ENCODE data around the gene KIRREL3. TPM values are rescaled to one million over a fixed set of nuclear protein-coding genes. Genes with fewer than 3 reads are reported as not detected.

KIRREL3 gene
- total and polyA plus RNA-seq, 3 experiments from 2014 or later: not detected

DNA sequence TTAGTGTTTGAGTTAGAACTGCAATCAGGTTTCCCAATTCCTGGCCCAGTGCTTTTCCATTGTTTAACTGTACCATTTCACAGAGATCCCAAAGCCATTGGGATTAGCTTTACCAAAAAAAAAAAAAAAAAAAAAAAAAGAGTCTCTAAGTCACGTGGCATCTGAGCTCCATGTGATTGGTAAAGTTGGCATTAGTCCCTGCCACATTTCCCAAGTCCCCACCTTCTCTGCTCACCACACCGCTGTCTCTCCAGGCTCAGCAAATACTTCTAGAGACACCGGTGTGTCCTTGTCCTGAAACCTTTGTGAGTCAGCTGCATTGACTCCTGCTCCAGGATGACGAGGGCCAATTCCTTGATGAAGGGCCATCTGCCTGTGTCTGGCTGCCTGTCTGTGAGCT, 305.3 kb downstream of the KIRREL3 start:
- ChIA-PET POLR2A (no interaction called here), CTCF (no interaction called here)
- Mint-ChIP-seq H3K9me3 (no peaks in the 10 kb centered on the region), H3K36me3 (no peaks in the 10 kb centered on the region), H3K27me3 (peaks cover 0 to 7% of the 10 kb centered on the region in 2 donors), H3K4me1 (no peaks in the 10 kb centered on the region), H3K27ac (no peak overlapping the region), H3K4me3 (no peak overlapping the region)
- H3K27me3 ChIP-seq (ENCODE audit: insufficient read depth, low read length, poor library complexity, severe bottlenecking): no peaks in the 10 kb centered on the region
- no peaks in the 10 kb centered on the region for H3K36me3 ChIP-seq (ENCODE audit: insufficient read depth, low read length)
- no peaks in the 10 kb centered on the region for H3K4me1 ChIP-seq (ENCODE audit: insufficient read depth, low read length)
- DNase-seq: no peak
- no peak overlapping the region for H3K4me3 ChIP-seq (ENCODE audit: low read length)
- no peak overlapping the region for H3K27ac ChIP-seq (ENCODE audit: low read depth, low read length)
- no peaks in the 10 kb centered on the region for H3K9me3 ChIP-seq (ENCODE audit: low read length)

DNA sequence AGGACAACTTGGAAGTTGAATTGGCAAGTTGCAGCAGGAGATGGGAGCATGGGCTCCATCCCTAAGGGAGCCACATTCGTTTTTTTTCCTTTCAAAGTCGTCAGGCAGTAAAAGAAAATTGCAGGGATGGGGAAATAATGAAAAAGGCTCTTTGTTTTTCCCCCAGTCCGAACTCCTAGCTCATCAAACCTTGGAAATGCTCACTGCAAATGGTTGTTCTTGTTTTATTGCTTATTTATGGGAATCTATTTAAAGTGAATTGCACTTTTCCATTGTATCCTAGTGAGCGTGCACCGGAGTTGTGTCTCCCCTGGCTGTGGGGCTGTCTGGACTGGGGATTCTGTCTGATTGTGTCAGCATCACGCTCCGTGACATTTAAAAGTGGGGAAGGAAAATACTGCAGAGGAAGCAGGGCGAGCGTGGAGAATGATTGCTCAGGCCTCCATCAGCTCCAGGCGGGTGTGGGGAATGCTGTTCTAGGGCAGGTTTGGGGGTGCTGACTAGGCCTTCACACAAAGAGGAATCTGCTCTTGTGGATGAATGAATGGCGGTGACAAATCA, 306.4 kb downstream of the KIRREL3 start:
- Histone ChIP-seq H3K27ac (ENCODE audit: low read depth, low read length) (no peak overlapping the region), H3K36me3 (ENCODE audit: insufficient read depth, low read length) (no peaks in the 10 kb centered on the region), H3K27me3 (ENCODE audit: insufficient read depth, low read length, poor library complexity, severe bottlenecking) (no peaks in the 10 kb centered on the region), H3K4me3 (ENCODE audit: low read length) (no peak overlapping the region), H3K4me1 (ENCODE audit: insufficient read depth, low read length) (no peaks in the 10 kb centered on the region), H3K9me3 (ENCODE audit: low read length) (no peaks in the 10 kb centered on the region)
- Mint-ChIP-seq H3K27ac (no peak overlapping the region), H3K4me1 (no peaks in the 10 kb centered on the region), H3K4me3 (no peak overlapping the region), H3K36me3 (no peaks in the 10 kb centered on the region), H3K27me3 (peaks cover 0 to 7% of the 10 kb centered on the region in 2 donors), H3K9me3 (no peaks in the 10 kb centered on the region)
- POLR2A ChIA-PET: no interaction called here
- no peak for DNase-seq
- CTCF ChIA-PET: no interaction called here

DNA sequence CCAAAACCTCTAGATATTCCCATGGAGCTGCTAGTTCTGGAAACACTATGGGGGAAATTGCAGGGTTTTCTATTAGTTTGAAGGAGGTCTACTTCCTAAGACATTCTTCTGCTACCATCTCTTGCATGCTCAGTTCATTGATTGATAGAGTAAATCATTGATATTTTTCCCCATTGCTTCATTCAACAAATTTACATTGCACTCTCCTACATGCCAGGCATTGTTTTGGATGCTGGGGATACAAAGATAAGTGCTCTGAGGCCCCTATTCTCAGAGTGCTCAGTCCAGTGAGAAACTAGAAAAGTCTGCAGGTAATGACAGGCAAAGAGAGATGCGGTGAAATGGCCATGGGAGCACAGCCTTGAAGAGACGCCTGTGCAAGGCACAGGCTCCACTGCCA, 313.1 kb downstream of the KIRREL3 start:
- ChIA-PET CTCF (no interaction called here), POLR2A (no interaction called here)
- Mint-ChIP-seq H3K27me3 (peaks cover 3 to 7% of the 10 kb centered on the region in 2 donors), H3K36me3 (no peaks in the 10 kb centered on the region), H3K4me1 (no peaks in the 10 kb centered on the region), H3K9me3 (no peaks in the 10 kb centered on the region), H3K4me3 (peak overlapping the region in 1 of 7 donors; percentile 6), H3K27ac (no peak overlapping the region)
- Histone ChIP-seq H3K4me3 (ENCODE audit: low read length) (no peak overlapping the region), H3K4me1 (ENCODE audit: insufficient read depth, low read length) (no peaks in the 10 kb centered on the region), H3K27me3 (ENCODE audit: insufficient read depth, low read length, poor library complexity, severe bottlenecking) (no peaks in the 10 kb centered on the region), H3K27ac (ENCODE audit: low read depth, low read length) (no peak overlapping the region), H3K36me3 (ENCODE audit: insufficient read depth, low read length) (no peaks in the 10 kb centered on the region), H3K9me3 (ENCODE audit: low read length) (no peaks in the 10 kb centered on the region)
- no peak for DNase-seq

DNA sequence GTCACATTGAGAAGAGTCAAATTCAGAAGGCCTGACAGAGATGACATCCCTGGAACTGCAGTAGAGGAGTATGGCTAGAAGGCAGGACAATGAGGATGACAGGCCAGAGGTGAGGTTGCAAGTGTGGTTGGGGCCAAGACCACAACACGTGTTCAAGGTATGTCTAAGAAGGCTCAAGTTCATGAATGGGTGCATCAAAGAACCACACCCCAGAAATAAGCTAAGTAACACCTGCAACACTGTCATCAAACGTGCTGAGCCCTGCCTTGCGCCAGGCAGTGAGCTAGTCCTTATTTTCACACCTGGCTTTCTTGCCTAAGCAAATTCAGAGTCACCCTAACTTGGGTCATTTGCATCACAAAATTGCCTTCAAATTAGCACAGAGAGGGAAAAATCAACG, 313.6 kb downstream of the KIRREL3 start:
- H3K4me3 Mint-ChIP-seq: no peak overlapping the region
- Histone ChIP-seq H3K4me1 (ENCODE audit: insufficient read depth, low read length) (no peaks in the 10 kb centered on the region), H3K9me3 (ENCODE audit: low read length) (no peaks in the 10 kb centered on the region), H3K27ac (ENCODE audit: low read depth, low read length) (no peak overlapping the region), H3K36me3 (ENCODE audit: insufficient read depth, low read length) (no peaks in the 10 kb centered on the region), H3K4me3 (ENCODE audit: low read length) (no peak overlapping the region), H3K27me3 (ENCODE audit: insufficient read depth, low read length, poor library complexity, severe bottlenecking) (no peaks in the 10 kb centered on the region)
- H3K36me3 Mint-ChIP-seq: no peaks in the 10 kb centered on the region
- H3K4me1 Mint-ChIP-seq: no peaks in the 10 kb centered on the region
- no peaks in the 10 kb centered on the region for H3K9me3 Mint-ChIP-seq
- no peak overlapping the region for H3K27ac Mint-ChIP-seq
- POLR2A ChIA-PET: no interaction called here
- CTCF ChIA-PET: no interaction called here
- DNase-seq: no peak
- H3K27me3 Mint-ChIP-seq: peaks cover 3 to 7% of the 10 kb centered on the region in 2 donors

DNA sequence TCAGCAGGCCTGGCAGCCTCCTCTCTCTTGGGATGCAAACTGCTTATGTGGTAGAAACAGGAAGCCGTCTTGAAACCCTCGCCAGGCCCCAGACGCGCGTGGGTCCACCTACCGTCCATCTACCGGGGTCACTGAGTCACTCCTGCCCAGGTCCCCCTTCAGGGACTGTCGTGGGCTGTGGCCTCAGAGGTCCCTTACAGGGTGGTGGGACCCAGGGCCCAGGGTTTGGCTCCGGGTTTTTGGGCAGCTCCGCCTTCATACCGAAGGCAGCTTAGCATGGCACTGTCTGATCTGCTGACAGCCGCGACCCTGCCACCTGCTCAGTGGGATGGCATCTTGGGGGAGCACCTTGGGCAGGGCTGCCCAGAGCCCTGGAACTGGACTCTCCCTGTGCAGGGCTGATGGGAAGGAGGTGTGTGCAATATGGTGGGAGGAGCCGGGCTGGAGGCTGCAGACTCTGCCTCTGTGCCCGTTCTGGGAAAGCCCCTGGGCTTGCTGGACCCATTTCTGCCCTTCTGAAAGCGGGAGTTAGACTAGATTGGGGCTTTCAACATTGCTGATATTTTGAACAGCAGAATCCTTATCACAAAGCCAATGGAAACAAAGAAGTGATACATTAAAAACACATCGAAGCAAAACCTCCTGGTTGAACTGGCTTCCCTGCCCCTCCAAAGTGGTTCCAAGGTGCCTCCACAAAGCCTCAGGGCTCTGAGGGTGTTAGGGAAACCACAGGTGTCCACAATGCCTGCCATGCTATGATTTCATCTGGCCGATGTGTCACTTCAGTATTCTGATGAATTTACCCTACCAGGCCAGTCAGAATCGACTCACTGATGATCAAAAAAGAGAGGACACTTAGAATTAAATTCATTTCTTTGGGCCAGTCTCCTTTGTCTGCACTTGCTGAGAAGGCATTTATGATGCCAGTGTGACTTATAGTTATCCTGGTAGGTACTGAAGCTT, 316.5 kb downstream of the KIRREL3 start:
- H3K27ac Mint-ChIP-seq: no peak overlapping the region
- no peaks in the 10 kb centered on the region for H3K9me3 ChIP-seq (ENCODE audit: low read length)
- H3K36me3 Mint-ChIP-seq: no peaks in the 10 kb centered on the region
- no peak for DNase-seq
- H3K4me1 Mint-ChIP-seq: no peaks in the 10 kb centered on the region
- no peaks in the 10 kb centered on the region for H3K36me3 ChIP-seq (ENCODE audit: insufficient read depth, low read length)
- H3K9me3 Mint-ChIP-seq: no peaks in the 10 kb centered on the region
- peaks cover 3 to 11% of the 10 kb centered on the region in 2 donors for H3K27me3 Mint-ChIP-seq
- H3K4me3 ChIP-seq (ENCODE audit: low read length): no peak overlapping the region
- no peak overlapping the region for H3K4me3 Mint-ChIP-seq
- POLR2A ChIA-PET: no interaction called here
- H3K4me1 ChIP-seq (ENCODE audit: insufficient read depth, low read length): no peaks in the 10 kb centered on the region
- CTCF ChIA-PET: no interaction called here
- no peak overlapping the region for H3K27ac ChIP-seq (ENCODE audit: low read depth, low read length)
- no peaks in the 10 kb centered on the region for H3K27me3 ChIP-seq (ENCODE audit: insufficient read depth, low read length, poor library complexity, severe bottlenecking)

DNA sequence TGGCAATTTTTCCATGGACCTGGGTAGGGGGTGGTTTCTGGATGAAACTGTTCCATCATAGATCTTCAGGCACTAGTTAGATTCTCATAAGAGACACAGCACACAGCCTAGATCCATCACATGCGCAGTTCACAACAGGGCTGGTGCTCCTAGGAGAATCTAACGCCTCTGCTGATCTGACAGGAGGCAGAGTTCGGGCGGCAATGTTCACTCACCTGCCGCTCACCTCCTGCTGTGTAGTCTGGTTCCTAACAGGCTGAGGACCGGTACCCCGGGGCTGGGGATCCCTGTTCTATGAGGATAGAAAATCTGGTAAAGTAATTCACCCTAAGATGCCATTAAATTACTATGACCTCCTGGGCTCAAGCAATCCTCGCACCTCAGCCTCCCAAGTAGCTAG, 318.0 kb downstream of the KIRREL3 start:
- no peaks in the 10 kb centered on the region for H3K4me1 Mint-ChIP-seq
- peaks cover 7 to 11% of the 10 kb centered on the region in 2 donors for H3K27me3 Mint-ChIP-seq
- ChIA-PET POLR2A (no interaction called here), CTCF (no interaction called here)
- no peaks in the 10 kb centered on the region for H3K4me1 ChIP-seq (ENCODE audit: insufficient read depth, low read length)
- no peaks in the 10 kb centered on the region for H3K36me3 ChIP-seq (ENCODE audit: insufficient read depth, low read length)
- no peak for DNase-seq
- H3K36me3 Mint-ChIP-seq: no peaks in the 10 kb centered on the region
- H3K4me3 Mint-ChIP-seq: no peak overlapping the region
- no peak overlapping the region for H3K27ac ChIP-seq (ENCODE audit: low read depth, low read length)
- no peak overlapping the region for H3K27ac Mint-ChIP-seq
- H3K9me3 Mint-ChIP-seq: peaks cover 0 to 2% (median 0%) of the 10 kb centered on the region in 5 donors
- H3K9me3 ChIP-seq (ENCODE audit: low read length): no peaks in the 10 kb centered on the region
- H3K27me3 ChIP-seq (ENCODE audit: insufficient read depth, low read length, poor library complexity, severe bottlenecking): no peaks in the 10 kb centered on the region
- no peak overlapping the region for H3K4me3 ChIP-seq (ENCODE audit: low read length)

DNA sequence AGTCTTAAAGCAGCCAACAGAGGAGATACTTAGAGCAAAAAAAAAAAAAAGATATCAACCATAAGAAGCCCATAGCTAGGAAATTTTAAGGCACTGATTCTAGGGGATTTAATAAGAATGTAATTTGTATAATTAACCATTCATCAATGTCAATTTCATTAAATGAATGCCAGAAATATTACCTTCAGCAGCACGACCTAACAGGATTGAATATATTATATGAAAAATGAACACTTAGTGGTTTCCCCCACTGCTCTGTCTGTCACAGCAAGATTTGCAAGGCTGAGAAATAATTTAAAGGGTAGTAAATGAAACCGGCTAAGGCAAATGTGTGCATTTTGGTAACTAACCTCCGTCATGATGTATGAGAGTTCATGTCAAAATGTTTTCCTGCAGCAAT, 319.9 kb downstream of the KIRREL3 start:
- POLR2A ChIA-PET: no interaction called here
- H3K36me3 ChIP-seq (ENCODE audit: insufficient read depth, low read length): no peaks in the 10 kb centered on the region

DNA sequence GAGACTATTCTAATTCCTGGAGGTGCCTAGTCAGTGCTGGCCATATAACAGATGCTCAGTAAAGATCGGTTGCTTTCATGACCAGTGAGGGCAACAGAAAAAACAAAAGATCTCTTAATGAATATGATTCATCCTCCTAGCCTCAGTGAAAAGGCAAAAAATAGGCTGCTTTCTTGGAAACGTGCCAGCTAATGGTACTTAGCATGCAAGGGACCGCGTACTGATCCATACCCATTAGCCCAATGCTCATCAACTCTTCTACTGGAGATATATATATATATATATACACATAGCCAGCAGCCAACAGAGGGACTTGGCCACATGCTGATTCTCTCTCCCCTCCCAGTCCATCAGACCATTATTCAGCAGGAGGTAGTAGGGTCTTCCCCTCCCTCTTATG, 320.4 kb downstream of the KIRREL3 start:
- no peaks in the 10 kb centered on the region for H3K9me3 ChIP-seq (ENCODE audit: low read length)
- H3K4me3 Mint-ChIP-seq: no peak overlapping the region
- H3K4me1 Mint-ChIP-seq: no peaks in the 10 kb centered on the region
- peaks cover 0 to 6% (median 0%) of the 10 kb centered on the region in 5 donors for H3K9me3 Mint-ChIP-seq
- no peaks in the 10 kb centered on the region for H3K36me3 ChIP-seq (ENCODE audit: insufficient read depth, low read length)
- H3K4me1 ChIP-seq (ENCODE audit: insufficient read depth, low read length): no peaks in the 10 kb centered on the region
- no peak overlapping the region for H3K4me3 ChIP-seq (ENCODE audit: low read length)
- peaks cover 10 to 12% of the 10 kb centered on the region in 2 donors for H3K27me3 Mint-ChIP-seq
- H3K27ac Mint-ChIP-seq: no peak overlapping the region
- H3K27ac ChIP-seq (ENCODE audit: low read depth, low read length): no peak overlapping the region
- CTCF ChIA-PET: no interaction called here
- no peaks in the 10 kb centered on the region for H3K27me3 ChIP-seq (ENCODE audit: insufficient read depth, low read length, poor library complexity, severe bottlenecking)
- H3K36me3 Mint-ChIP-seq: no peaks in the 10 kb centered on the region
- no peak for DNase-seq
- POLR2A ChIA-PET: no interaction called here

More for the DNA sequence above, 319.9 kb downstream of the KIRREL3 start:
- Histone ChIP-seq H3K9me3 (ENCODE audit: low read length) (no peaks in the 10 kb centered on the region), H3K27ac (ENCODE audit: low read depth, low read length) (no peak overlapping the region), H3K27me3 (ENCODE audit: insufficient read depth, low read length, poor library complexity, severe bottlenecking) (no peaks in the 10 kb centered on the region), H3K4me3 (ENCODE audit: low read length) (no peak overlapping the region), H3K4me1 (ENCODE audit: insufficient read depth, low read length) (no peaks in the 10 kb centered on the region)
- Mint-ChIP-seq H3K27ac (no peak overlapping the region), H3K36me3 (no peaks in the 10 kb centered on the region), H3K9me3 (peaks cover 0 to 4% (median 0%) of the 10 kb centered on the region in 5 donors), H3K4me1 (no peaks in the 10 kb centered on the region), H3K4me3 (no peak overlapping the region), H3K27me3 (peaks cover 9 to 10% of the 10 kb centered on the region in 2 donors)
- CTCF ChIA-PET: no interaction called here
- DNase-seq: no peak

Data from CD8-positive, alpha-beta memory T cell (primary cell).